ENCODE results near the gene MARCO.
"Not testable (repeated sequence)": the region's sequence is repeated elsewhere in the genome, so short reads cannot be mapped to it uniquely, and the experiment has no call there.

The MARCO gene

DNA sequence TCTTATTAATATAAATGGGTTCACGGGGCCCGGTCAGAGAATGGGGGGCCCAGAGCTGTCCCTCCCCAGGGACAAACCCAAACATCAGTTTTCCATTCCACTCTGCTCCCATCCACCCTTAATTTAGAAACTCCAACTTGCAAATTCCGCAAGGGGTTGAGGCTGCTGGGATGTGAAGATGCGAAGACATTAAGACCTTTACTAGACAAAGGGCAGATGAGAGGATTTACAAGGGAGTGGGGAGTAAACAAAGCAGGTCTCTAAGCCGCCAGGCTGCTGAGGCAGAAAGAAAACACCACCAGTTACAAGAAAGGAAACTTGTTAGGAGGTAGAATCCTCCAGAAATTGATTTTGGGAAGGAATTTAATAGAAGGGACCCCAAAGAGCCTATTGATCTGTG lies 33.1 kb downstream of the MARCO start:
- no peak for DNase-seq

DNA sequence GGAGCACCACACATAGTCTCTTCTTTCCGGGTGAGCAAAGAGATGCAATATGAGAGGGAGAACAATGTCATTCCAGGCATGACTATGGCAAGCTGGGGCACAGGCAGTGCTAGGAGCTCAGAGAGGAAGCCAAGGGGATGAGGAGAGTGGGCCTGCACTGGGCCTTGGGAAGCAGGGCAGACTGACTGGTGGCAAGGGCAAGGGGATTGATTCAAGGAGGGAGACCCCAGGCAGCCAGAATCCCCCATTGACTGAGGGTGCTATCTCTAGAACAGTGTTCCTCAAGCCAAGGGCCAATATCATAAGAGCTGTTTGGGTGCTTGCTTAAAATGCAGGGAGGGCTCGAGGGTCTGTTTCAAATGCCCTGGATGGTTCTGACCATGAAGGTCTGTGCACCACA lies 36.1 kb downstream of the MARCO start:
- DNase-seq = no peak

DNA sequence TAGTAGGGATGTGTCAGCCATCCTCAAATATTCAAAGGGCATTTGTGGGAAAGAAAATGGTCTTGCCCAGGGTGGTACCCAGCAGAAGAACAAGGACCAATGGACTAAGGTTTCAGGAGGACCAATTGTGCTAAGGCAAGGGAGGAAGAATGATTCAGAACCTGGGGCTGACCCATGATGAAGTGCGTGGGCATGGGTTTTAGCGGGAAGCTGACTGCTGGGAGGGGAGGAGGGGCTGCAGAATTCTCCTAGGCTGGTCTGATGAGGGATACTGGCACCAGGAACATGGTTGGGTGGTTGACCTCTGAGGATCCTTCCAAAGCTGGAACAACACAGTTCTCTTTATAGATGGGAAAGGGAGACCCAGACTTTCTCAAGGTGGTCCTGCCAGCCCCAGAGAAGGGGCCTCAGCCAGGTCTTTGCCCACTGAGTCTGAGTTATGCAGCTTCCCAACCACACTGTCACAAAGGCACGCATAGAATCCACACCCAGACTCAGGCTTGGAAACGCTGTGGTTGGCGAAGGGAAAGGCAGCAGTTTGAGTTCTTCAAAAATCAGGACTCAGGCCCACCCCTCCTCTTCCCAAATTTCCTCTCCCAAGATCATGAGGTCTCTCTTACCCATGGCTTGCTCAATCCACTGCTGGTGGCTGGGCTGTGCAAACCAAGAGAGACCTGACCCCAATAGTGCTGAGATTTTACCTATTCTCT lies 37.3 kb downstream of the MARCO start:
- no peak for DNase-seq

DNA sequence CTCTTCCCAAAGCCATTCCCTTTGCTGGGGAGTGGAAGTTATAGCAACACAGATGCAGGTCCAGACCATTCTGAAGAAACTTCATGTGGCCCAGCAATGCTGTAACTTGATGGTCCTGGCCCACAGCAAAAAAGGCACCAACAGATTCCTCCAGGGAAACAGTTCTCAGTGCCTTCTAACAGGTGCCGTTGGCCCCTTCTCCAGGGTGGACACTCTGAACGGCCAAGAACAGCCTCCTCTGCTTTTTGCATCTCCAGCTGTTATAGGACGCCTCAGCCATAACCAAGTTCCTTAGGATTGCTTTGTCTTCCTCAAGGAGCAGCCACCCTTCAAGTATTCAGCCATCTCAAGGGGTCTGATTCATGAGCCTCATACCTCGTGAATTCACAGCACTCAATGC lies 38.0 kb downstream of the MARCO start:
- no peak for DNase-seq

DNA sequence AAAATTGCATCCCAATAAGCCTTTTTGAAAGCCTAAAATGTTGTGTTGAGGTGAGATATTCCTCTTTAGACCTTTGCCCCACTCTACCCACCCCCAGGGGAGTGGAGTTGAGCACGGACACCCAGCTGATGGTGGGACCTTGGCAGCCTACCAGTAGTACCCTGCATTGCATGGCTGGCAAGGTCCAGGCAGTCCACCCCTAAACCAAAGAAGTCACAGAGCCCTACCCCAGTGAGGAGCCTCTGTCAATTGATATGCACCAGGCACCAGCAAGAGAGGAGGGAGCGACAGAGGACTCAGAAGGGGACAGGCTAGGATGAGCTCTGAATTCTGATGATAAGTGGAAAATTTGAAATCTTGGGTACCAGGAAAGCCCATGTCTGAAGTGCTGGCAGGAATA lies 38.6 kb downstream of the MARCO start:
- no peak for DNase-seq

DNA sequence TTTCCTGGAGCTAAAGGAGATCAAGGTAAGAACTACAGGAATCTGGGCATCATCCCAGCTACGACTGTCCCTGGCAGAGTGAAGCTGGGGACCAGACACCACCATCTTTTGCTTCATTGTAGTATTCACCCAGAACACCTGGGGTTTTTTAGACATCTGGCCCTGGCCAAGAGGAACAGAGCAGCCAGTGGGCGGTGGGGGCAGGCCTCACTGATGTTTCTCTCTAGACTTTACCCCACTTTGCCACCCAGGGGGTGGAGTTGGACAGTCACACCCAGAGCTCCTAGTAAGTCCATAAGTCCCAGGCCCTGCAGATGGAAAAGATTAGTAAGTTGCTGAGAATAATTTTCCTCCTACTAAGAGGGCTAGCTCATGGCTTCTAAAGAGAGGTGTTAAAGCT lies 39.6 kb downstream of the MARCO start:
- DNase-seq = no peak

DNA sequence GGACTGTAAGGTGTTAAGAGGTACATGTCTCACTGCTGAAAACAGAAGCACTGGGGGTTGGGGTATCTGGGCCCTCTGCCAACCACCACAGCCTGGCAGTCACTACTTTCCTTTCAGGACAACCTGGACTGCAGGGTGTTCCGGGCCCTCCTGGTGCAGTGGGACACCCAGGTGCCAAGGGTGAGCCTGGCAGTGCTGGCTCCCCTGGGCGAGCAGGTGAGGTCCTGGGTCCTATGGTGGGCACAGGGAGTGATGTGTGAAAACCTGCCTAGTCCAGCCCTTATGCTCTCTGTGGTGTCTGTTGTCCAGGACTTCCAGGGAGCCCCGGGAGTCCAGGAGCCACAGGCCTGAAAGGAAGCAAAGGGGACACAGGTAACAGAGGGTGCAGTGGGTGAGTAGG lies 40.0 kb downstream of the MARCO start:
- peak; percentile 37 for DNase-seq

DNA sequence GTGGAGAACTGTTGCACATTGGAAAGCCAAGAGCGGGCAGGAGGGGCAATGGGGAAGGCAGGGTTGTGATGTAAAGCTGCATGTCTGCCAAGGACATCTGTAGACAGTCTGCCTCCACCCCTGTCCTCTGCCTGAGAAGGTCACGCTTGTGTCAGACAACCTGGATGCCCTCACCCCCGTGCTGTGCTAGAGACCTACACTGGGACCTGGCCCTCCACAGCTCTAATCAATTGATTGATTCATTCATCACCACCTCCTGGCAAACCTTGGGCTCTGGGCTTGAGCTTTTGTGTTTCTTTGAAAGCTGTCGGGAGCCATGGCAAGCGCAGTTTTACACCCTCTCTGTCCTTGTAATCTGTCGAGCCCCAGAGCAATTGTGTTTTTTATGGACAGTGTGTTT lies 41.1 kb downstream of the MARCO start:
- DNase-seq = peak; percentile 43

DNA sequence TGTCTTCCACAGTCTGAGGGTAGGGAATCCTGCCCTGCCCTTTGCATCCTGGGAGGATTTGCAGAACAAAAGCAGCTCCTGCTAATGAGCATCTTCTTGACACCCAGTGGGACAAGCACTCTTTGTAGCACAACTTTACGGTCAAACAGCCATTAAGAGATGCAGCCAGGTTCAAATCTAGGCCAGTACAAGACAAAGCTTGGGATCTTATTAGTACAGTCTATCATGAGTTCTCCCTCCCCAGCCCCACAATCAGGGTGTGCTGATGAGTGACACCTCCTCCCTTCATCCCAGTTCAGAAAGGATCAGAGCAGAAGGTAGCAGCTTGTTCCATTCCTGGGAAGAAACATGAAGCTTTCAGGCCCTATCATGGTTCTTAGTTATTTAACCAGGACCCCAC lies 41.9 kb downstream of the MARCO start:
- DNase-seq = no peak

DNA sequence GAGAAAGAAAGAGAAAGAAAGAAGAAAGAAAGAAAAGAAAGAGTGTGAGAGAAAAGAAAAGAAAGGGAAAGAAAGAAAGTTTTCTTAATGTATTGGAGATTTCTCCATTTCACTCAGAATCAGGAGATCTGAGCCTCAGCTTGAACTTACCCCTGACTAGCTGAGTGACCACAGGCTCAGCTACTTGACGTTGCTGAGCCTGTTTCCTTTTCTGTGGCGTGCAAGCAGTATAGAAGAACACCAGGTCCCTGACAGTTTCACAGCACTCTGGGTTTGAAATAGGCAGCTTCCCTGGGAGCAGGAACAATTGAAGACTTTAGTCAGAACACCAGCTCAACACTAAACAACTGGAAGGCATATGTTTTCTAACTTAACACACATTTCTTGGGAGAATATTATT lies 44.7 kb downstream of the MARCO start:
- no peak for DNase-seq

DNA sequence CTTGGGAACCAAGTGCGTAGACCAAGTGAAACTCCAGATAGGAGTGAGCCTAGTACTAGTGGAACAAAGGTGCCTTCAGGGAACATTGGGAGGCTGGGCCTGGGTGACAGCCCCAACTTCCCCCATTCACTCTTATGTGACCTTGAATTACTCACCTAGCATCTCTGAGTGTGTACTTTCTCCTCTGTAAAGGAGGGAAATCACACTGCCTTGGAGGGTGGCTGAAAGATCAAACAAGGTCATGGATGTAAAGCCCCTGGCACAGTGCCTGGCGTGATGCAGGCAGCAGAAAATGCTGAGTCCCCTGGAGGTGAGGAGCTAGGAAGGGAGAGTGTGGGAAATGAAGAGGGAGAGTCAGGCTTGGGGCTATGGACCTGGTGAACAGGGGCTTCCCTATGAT lies 45.9 kb downstream of the MARCO start:
- peak; percentile 45 for DNase-seq

DNA sequence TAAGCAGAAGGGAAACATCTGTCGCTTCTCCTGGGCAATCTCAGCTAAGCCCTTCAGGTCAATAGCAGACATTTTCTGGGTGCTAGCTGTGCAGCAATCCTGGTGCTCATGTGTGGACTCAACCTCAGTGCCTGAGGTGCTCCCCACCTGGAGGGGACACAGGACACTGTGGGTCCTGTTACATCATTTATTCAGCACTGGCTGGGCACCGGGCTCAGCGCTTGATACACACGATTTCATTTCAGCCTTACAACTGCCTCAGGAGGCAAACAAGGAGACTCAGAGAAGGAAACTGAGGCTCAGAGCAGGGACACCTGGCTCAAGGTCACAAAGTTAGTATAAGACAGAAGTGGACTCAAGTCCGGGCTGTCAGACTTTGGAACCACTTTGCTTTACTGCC lies 46.7 kb downstream of the MARCO start:
- no peak for DNase-seq

DNA sequence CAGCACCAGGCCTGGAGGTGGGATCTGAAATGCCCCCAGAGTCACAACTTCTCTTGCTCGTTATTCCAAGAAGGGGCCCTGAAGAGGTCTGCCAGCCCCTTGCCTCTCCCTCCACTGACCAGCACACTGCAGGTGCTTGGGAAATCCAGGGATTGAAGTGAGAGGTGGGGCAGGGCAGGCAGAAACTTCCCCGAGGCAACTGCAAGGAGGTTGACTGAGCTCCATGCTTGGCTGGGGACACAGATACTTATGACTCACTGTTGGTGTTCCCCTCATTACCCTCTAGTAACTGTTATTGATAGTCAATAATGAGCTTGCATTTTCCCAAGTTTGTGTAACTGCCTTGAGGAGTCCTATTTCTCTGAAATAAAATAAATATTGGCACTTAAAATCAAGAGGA lies 47.5 kb downstream of the MARCO start:
- DNase-seq = peak; percentile 43

DNA sequence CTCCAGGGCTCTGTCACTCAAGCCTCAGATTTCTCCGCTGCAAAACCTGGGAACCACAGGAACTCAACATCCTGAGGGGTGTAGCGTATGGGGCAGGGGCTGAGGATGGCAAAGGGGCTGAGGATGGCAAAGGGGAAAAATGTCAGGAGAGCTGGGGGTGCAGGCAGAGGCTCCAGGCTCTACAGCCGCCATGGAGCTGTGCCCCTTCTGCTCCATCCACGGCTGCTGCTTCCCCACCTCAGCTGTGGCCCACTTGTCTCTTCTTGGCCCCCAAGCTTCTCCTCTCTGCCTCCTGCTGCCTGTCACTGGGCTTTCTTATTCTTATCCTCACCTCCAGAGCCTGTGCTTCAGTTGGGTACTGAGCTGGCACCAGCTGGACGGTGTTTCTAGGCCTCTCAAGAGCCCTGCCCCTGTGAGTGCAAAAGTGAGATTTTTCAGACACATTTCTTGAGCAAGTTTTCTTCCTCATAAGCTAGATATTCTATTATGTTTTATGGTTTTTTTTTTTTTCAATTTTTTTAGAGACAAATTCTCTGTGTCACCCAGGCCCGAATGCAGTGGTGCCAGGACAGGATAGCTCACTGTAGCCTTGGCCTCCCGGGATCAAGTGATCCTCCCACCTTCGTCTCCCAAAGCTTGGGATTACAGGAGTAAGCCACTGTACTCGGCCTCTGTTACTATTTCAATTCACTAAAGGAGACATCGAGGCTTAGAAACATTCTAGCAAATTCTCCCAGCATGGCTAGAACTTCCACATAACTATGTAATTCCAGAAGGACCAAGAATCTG lies 49.0 kb downstream of the MARCO start:
- peak; percentile 35 for DNase-seq

DNA sequence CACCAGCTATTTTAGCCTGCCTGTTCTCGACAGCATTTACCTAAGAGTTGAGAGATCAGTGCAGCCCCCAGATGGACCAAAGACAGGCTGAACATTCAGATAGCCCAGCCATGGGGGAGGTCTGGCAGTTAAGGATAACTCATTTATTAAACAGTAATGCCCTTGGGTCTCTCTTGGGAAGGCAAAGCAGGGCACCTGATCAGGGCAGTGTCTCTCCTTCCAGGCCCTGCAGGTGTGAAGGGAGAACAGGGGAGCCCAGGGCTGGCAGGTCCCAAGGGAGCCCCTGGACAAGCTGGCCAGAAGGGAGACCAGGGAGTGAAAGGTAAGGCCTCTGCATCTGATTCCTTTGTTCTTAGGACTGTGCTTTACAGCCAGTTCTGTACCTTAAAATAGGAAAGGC lies 49.6 kb downstream of the MARCO start:
- DNase-seq = no peak

DNA sequence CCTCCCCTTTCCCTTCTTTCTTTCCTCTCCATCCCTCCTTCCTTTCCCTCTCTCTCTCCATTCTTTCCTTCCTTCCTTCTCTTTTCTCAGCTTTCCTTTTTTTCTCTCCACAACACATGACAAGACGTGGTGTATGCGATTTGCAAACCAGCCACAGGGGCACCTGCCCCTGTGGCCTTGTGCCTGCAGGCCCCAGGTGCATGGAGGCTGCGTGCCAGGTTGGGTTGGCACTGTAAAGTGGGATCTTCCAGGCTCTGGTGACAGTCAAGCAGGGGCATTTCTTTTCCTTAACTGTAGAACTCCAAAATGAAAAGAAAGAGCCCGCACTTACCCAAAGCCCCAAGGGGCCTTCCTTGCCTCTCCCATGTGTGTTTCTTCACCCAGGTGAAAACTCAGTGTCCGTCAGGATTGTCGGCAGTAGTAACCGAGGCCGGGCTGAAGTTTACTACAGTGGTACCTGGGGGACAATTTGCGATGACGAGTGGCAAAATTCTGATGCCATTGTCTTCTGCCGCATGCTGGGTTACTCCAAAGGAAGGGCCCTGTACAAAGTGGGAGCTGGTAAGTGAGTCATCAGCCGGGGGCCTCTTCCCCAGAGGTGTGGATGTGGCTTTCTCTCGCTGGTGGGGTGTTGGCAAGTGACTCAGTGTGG lies 50.9 kb downstream of the MARCO start:
- DNase-seq = peak; percentile 58

DNA sequence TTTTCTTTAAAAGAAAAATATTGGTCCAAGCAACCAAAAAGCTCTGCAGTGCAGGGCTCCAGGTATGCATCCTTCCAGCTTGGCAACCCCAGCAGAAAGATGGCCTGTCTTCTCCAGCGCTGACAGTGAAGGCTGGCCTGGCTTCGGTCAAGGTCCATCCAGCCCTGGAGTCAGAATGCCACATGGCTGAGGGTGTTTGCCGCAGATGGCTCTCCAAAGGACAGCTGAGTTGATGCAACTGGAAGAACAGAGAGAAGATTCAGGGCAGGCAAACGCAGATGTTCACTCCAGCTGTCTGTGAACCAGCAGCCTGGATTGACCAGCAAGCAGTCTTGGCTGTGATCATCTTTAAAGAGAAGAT lies 51.4 kb downstream of the MARCO start:
- no peak for DNase-seq

DNA sequence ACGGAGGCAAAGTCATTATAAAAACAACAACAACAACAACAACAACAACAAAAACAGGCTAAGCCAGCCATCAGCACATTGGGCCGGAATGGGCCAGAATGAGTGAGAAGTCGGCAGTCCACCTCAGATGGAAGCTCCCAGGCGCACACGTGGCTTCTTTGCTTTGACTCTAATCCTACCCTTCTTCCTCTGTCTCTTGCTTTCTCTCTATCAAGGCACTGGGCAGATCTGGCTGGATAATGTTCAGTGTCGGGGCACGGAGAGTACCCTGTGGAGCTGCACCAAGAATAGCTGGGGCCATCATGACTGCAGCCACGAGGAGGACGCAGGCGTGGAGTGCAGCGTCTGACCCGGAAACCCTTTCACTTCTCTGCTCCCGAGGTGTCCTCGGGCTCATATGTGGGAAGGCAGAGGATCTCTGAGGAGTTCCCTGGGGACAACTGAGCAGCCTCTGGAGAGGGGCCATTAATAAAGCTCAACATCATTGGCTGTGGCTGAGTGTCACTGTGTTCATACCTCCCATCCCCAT lies 52.2 kb downstream of the MARCO start:
- no peak for DNase-seq

DNA sequence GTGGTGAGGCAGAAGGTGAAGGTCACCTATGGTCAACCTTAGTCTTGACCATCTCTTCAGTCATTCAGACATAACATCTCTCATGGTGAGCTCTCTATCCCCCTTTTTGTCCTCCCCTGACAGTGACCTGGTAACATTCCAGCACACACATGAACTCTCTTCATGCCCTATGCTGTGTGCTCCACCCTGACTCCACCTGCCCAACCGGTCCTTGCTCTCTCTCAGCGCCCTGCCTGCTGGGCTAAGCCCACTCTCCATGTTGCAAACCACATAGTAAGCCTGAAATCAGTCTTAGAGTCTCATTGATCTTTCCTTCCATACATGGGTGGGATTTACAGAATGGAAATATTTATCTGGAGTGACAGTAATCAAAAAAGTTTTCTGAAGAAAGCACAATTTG lies 52.8 kb downstream of the MARCO start:
- no peak for DNase-seq

DNA sequence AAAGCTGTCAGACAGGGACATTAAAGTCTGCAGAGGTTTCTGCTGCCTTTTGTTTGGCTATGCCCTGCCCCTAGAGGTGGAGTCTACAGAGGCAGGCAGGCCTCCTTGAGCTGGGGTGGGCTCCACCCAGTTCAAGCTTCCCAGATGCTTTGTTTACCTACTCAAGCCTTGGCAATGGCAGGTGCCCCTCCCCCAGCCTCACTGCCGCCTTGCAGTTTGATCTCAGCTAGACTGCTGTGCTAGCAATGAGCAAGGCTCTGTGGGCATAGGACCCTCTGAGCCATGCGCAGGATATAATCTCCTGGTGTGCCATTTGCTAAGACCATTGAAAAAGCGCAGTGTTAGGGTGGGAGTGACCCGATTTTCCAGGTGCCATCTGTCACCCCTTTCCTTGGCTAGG lies 61.9 kb downstream of the MARCO start:
- DNase-seq = not testable (repeated sequence)

DNA sequence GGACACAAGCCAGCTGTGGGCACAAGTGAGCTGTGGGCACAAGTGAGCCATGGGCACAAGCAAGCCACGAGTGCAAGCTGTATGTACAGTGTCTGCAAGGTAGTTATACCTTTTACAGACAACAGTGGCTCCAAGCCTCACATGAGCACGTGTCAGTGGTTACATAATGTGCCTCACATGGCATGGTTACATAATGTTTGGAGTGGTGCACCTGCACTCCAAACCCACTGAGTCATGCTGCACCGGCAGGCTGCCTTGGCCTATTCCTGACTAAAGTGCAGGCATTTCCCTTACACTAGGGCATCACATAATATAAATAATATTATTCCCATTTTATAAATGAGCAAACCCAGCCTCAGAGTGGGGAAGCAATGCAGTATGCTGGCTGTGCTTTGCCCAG lies 62.6 kb downstream of the MARCO start:
- DNase-seq = no peak

DNA sequence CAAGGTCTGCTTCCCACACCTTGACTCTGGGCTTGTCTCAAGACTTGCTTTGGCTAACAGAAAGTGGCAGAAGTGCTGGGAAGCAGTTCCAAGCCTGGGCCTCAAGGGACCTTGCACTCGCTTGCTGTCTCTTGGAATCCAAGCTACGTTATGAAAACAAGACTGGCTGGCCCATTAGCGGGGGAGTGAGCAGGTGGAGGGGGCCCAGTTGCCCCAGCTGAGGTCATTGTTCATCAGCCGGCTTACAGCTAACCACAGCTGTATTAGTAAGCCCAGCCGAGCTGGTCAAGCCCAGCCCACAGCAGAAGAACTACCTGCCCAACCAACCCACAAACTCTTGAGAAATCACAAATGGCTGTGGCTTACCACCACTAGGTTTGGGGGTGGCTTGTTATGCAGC lies 63.1 kb downstream of the MARCO start:
- no peak for DNase-seq

DNA sequence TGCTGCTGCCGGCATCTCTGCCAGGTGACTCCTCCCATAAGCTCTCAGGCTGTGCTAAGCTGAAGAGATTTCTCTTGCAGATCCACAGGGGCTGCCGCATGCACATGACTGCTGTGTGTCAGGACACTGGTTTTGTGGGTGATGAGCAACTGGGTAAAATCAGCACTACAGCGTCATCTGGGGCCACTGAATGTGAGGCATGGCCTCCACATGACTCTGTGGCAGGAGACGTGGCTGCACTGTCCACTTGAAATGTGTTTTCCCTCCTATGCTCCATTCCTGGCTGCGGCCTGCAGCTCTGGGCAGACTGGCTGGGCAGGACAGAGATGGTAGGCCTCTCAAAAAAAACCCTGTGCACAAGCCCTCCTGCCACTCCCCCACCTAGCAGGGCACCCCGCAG lies 63.6 kb downstream of the MARCO start:
- DNase-seq = no peak

DNA sequence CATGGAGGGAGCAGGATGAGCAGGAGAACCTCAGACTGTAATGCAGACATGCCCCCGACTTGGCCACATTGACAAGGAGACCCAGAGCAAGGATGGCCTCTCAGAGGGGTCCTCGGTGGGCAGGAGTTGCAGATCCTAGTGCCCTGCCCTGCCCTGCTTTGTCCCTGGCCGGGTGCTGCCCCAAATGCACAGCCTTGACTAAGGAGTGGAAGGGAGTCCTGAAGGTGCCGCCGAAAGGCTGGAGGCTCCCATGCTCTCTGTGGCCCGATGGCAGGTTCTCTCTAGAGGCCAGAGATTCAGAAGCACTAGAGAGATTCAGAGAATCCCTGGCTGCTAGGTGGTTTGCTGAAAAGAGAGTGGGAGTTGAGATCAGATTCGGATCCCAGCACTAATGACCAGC lies 64.4 kb downstream of the MARCO start:
- DNase-seq = no peak
